GM12872 (cell line): ENCODE data around the gene UBTF.

Experiments
- CTCF ChIP-seq: IDR thresholded peaks from 3 replicates; pipeline ENCODE4 v1.5.1; 2011; ENCODE audit warnings: low read depth, mild to moderate bottlenecking, low read length, moderate library complexity; ENCODE audit not compliant: insufficient read depth

The UBTF gene

DNA sequence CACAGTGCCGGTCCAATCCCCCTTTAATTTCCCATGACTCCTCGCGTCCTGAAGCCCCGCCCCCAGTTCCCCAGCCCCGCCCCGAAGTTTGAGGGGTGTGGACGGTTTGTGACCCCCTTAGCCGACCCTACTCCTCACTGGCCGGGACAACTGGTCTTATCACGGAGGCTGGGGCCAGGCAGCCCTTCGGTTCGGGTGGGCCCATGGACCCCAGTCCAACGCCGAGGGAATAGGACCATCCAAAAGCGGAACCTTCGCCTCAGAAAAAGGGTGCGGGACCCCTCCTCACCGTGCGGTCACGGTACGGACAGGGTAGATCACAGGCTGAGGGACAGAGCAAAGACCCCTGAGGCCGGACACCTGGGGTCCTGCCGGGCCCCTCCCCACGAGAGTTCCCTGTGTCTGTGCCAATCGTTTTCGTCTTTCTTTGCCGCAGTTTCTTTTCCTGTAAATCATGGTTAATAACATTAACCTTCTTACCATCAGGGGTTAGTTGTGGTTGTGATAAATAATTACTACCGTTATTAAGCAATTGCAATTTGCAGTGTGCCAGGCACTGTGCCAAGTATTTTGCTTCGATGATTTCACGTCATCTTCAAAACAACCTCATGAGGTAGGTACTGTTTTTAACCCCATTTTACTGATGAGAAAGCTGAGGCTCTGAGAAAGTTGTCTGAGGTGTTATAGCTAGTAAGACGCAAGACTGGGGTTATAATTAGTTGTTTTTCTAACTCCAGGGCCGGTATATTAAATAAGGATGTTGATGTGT is 32.2 kb downstream of the UBTF start:
- no peak for TF ChIP-seq CTCF

DNA sequence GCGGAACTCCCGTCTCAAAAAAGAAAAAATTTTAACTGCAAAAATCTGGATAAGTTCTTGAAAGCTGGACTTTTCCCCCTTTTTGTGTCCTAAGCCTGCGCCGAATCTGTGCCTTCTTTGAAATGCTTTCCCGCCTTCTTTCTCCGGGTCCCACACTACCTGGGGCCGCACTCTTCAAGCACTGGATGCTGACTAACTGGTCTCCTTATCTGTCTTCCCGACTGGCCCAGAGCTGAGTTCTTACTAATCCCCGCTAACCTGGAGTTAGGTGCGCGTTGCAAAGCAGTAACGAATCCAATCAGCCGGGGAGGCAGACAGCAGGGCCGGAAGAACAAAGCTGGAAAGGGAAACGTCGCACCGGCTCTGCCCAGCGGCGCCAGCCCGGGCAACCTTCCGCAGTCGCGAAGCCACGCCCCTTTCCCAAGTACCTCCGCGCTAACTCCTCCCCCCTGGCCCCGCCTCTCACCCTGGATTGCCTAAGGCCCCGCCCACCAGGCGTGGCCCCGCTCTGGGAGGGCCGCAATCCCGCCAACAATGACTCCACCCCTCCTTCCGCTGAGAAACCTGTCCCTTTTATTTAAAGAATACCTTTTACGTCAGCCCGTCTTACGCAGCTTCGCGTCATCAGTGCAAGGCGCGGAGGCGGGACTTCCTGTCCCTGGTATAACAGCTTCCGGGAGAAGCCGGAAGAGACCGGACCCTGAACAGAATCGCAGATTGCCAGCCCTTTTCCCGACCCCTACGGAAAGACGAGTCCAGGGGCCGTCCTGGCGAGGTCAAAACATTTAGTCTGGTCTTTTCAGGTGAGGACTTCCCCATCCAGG is 33.0 kb downstream of the UBTF start, which contains the start of gene TMUB2:
TMUB2 (plus strand) TSS at position 666 of the 824 bp plus-strand sequence. CDS start 737 bp downstream, outside the sequence.
- TF ChIP-seq CTCF, result no peak

DNA sequence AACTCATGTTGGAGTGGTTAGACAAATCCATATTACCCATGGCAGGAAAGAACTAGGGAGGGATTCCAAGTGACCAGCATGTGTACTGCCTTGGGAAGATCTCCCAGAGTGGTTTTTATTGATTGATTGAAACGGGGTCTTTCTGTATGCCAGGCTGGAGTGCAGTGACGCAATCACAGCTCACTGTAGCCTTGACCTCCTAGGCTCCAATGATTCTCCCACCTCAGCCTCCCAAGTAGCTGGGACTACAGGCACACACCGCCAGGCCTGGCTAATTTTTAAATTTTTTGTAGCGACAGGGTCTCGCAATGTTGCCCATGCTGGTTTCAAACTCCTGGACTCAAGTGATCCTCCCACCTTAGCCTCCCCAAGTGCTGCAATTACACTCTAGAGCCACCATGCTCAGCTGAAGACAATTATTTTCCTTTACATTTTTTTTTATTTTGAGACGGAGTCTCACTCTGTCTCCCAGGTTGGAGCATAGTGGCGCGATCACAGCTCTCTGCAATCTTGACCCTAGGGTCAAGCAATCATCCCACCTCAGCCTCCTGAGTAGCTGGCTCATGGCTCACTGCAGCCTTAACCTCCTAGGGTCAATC is 35.2 kb downstream of the UBTF start:
- no peak for TF ChIP-seq CTCF

- TF ChIP-seq CTCF, result no peak
These were observed 36.5 kb downstream of the UBTF start for GRCh38 chr17:44183024-44183423.

DNA sequence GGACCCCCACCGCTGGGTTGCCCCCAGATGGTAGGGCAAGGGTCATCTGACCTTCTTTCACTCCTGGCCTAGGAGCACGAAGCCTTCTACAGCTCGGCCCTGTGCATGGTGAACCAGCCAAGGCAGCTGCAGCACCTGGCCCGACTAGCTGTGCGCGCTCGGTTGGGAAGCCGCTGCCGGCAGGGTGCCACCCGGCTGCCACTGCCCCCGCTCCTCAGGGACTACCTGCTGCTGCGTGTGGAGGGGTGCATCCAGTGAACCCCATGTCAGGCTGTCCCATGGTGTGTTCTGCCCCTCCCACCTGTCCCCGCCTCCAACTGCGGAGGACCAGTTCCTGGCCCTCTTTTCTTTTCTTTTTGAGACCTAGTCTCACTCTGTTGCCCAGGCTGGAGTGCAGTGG is 41.3 kb downstream of the UBTF start:
- no peak for TF ChIP-seq CTCF

DNA sequence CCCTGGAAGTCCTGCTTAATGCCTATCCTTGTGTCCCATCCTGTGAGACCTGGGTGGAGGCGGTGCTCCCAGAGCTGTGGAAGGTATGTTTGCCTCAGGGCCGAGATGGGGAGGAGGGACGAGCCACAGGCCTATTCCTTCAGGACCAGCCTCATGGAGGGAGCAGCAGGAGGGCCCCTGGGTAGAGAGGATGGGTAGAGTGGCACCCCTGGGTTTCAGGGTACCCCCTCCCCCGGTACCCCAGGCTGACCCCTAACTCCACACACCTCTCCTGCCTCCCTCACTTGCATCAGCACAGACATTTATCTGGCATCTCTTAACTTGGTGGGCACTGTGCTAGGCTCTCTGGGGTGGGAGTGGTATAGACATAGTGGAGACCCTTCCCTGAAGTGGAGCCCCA is 41.8 kb downstream of the UBTF start:
- TF ChIP-seq CTCF, result no peak
